Adrenal gland (tissue), 12 donors: ENCODE measurements around the gene PRRT2. TPM values are rescaled to one million over a fixed set of nuclear protein-coding genes. Genes with fewer than 3 reads are reported as not detected.
A peak's percentile ranks its signal among the peaks of the same experiment; 100 is the strongest.

Experiments
- DNase-seq, 7 donors: peaks; one replicate each; pipeline ENCODE4 v3.0.0-alpha.2; 2019 to 2020
- H3K27ac ChIP-seq, 5 donors: fragments of 200-600 bp; sonication (generic) in 4 of 5; 1 replicate in 3 of 5; 2 replicates in 2 of 5; pipeline versions ENCODE4 v1.5.1 to v1.8.0; 2016 to 2020; ENCODE audit warnings: mild to moderate bottlenecking in 1 of 5
- H3K27me3 ChIP-seq: fragments of 200-600 bp; 2 replicates; pipeline ENCODE4 v1.8.0; 2021
- H3K36me3 ChIP-seq, 2 donors: fragments of 200-600 bp; replicated peaks in 1 of 2; 1 replicate in 1 of 2; 2 replicates in 1 of 2; pipeline versions ENCODE4 v1.5.1 to v1.8.0; 2018 to 2022
- H3K4me1 ChIP-seq, 2 donors: fragments of 200-600 bp; replicated peaks in 1 of 2; 1 replicate in 1 of 2; 2 replicates in 1 of 2; pipeline versions ENCODE4 v1.5.1 to v1.8.0; 2018 to 2021
- H3K4me3 ChIP-seq, 4 donors: fragments of 200-600 bp; sonication (generic) in 3 of 4; one replicate each; pipeline ENCODE4 v1.5.1; 2016 to 2018
- H3K9me3 ChIP-seq, 3 donors: fragments of 200-600 bp; sonication (generic) in 1 of 3; replicated peaks in 1 of 3; 1 replicate in 2 of 3; 2 replicates in 1 of 3; pipeline versions ENCODE4 v1.5.1 to v1.8.0; 2016 to 2021
- POLR2A ChIP-seq, 2 donors: fragments of 450-650 bp; IDR thresholded peaks; one replicate each; pipeline ENCODE4 v1.6.1; 2017; ENCODE audit warnings: antibody characterized with exemption in 2 of 2, mild to moderate bottlenecking in 2 of 2, moderate library complexity in 1 of 2
- WGBS, 4 donors: extraction: QIAGEN DNeasy Blood & Tissue Kit in 2 of 4; methylation state at CpG; one replicate each; pipeline versions ENCODE4 v1.1.5 to v1.1.7; 2013 to 2017; 5-methylcytosine and 5-hydroxymethylcytosine counted together
- intact Hi-C, 2 donors: fragments of 100-400 bp; cut with DNase I; formaldehyde crosslinking; loops; one replicate each; pipeline versions ENCODE4 v1.14.1 to v1.15.0; 2022 to 2023
- polyA plus RNA-seq, 3 donors: library from polyadenylated mRNA; stranded (reverse); fragments of 200-250 nt in 2 of 3; fragments of 350-450 nt in 1 of 3; fragmentation: Illumina TruSeq in 1 of 3; extraction: RNeasy Lipid Tissue Mini Kit (QIAGEN cat#74804) in 1 of 3; gene quantifications; one replicate each; pipeline ENCODE4 v1.2.3, GENCODE V29; 2013 to 2014
- total RNA-seq, 9 donors: library from RNA; depleted of rRNA in 4 of 9; stranded (reverse); fragments of >200 nt in 4 of 9; fragments of 120-200 nt in 1 of 9; fragmentation: NEBNext Ultra II Directional in 1 of 9; extraction: Animal tissue kit (Norgen Biotek cat#: 25700) in 1 of 9; gene quantifications; one replicate each; pipeline versions ENCODE4 v1.1.0 to v1.2.4, GENCODE V29; 2013 to 2023
- TF ChIP-seq, protein P1 (sequence below), 6 experiments: fragments of 450-650 bp in 4 of 6; fragments of 200-600 bp in 2 of 6; sonication (generic) in 1 of 6; IDR thresholded peaks; 1 replicate in 5 of 6; 2 replicates in 1 of 6; pipeline versions ENCODE4 v1.5.1 to v1.8.0; 2016 to 2021; ENCODE audit warnings: antibody characterized with exemption in 6 of 6, mild to moderate bottlenecking in 2 of 6, moderate library complexity in 1 of 6
- donor health status: healthy with polysubstance abuse.
- donor health status: Bipolar disorder and iron deficiency.
- donor health status: DM: yes; HTN: yes; CAD: no.
- donor health status: DM: no; HTN: no; CAD: no.
- donor health status: DM: no; HTN: no; CAD: no.
- donor health status: DM: yes; HTN: yes; CAD: no.

PRRT2 gene
- total and polyA plus RNA-seq, 12 donors = 0.97 to 32.0 (median 2.4) TPM; not detected in 1

DNA sequence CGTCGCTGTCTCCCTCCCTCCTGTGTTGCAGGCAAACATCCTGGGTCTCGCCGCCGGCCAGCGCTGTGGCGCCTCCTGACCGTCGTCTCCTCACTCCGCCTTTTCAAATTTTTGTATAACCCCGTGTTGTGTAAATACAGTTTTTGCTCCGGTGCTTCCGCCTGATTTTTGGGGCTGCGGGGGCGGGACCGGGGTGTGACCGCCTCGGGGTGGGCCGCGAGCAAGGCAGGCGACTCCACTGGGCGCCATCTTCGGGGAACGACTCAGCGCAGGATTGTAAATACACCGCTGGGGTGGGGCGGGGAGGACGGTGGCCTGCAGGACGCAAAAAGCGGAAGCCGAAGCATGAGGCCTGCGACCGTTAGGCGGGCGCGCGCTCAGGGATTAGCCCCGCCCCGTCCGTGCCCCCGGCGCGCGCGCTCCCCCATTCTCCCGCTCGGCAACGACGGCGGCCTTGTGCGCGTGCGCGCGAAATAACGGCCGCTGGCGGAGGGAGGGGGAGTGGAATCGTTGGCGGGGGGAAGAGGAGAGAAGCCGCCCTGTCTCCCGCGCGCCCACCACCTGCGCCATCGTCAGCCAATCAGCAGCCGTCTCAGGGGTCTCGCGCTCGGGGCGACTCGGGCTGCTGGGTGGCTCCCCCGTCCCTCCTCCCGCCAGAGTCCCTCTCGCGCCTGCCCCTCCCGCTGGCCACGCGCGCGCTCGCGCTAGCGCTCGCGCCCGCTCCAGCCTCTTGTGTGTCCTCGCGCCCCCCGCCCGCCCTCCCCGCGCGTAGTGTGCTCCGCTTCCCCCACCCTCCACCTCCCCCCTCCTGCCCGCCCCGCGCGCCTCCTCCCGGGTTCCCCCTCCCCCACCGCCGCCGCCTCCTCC, 6.5 kb upstream of the PRRT2 start:
- TF ChIP-seq, protein P1, sequence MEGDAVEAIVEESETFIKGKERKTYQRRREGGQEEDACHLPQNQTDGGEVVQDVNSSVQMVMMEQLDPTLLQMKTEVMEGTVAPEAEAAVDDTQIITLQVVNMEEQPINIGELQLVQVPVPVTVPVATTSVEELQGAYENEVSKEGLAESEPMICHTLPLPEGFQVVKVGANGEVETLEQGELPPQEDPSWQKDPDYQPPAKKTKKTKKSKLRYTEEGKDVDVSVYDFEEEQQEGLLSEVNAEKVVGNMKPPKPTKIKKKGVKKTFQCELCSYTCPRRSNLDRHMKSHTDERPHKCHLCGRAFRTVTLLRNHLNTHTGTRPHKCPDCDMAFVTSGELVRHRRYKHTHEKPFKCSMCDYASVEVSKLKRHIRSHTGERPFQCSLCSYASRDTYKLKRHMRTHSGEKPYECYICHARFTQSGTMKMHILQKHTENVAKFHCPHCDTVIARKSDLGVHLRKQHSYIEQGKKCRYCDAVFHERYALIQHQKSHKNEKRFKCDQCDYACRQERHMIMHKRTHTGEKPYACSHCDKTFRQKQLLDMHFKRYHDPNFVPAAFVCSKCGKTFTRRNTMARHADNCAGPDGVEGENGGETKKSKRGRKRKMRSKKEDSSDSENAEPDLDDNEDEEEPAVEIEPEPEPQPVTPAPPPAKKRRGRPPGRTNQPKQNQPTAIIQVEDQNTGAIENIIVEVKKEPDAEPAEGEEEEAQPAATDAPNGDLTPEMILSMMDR (IDR thresholded peaks at IDR 0.05) = peak in 1 of 6 experiments; percentile 30
- TF ChIP-seq POLR2A (IDR thresholded peaks at IDR 0.05) = peak; percentile 28 to 91
- intact Hi-C loops = no loop called here
- 0 to 1% (median 1%) methylated on average over 28 to 99 of the region's 103 CpGs for WGBS, 4 donors
- Histone ChIP-seq H3K9me3 (no peaks in the 10 kb centered on the region), H3K27me3 (no peaks in the 10 kb centered on the region), H3K4me1 (peaks cover 23 to 38% of the 10 kb centered on the region in 2 donors), H3K27ac (peak overlapping the region; percentile 72 to 98 (median 94)), H3K36me3 (peaks cover 0 to 18% of the 10 kb centered on the region in 2 donors), H3K4me3 (peak overlapping the region; percentile 38 to 97 (median 56))
- peak; percentile 97 to 99 (median 98) for DNase-seq

DNA sequence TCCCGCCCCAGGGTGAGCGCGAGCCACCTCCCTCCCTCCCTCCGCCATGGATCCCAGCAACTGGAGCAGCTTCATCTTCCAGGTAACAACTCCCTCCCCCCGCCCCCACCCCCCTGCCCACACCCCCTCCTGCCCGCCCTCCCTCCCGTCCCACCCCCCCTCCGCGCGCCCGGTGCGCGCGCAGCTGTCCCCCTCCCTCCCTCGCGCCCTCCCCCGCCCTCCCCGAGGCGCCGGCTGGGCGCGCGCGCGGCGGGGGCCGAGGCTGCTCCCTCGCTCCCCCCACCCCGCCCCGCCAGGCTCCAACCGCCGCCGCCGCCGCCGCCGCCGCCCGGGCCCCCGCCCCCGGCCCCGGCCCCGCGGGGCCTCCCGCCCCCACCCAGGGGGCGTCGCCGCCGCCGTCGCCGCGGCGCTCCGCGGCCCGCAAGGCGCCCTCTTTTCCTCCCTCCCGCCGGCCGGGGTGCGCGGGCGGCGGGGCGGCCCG, 5.9 kb upstream of the PRRT2 start, which contains the start of gene MAZ:
Gene MAZ, plus strand, starts transcription at position 431 of the 481 bp plus-strand sequence. CDS start 173 bp downstream, outside the sequence.
- TF ChIP-seq POLR2A (IDR thresholded peaks at IDR 0.05) = no peak
- TF ChIP-seq, protein P1 (IDR thresholded peaks at IDR 0.05) = no peak
- intact Hi-C loops = no loop called here
- Histone ChIP-seq H3K9me3 (no peaks in the 10 kb centered on the region), H3K4me1 (peaks cover 23 to 44% of the 10 kb centered on the region in 2 donors), H3K27me3 (no peaks in the 10 kb centered on the region), H3K4me3 (peak within 1 kb of the TSS in 3 of 4 donors; percentile 43 to 97 (median 69)), H3K36me3 (peaks cover 0 to 18% of the 10 kb centered on the region in 2 donors), H3K27ac (peak within 1 kb of the TSS; percentile 72 to 98 (median 94))
- WGBS, 4 donors = 0 to 3% methylated on average over 17 to 40 of the region's 67 CpGs; no CpG with 5 or more reads in 2 of the 4 donors
- peak in 5 of 7 donors; percentile 95 to 97 (median 95) for DNase-seq

DNA sequence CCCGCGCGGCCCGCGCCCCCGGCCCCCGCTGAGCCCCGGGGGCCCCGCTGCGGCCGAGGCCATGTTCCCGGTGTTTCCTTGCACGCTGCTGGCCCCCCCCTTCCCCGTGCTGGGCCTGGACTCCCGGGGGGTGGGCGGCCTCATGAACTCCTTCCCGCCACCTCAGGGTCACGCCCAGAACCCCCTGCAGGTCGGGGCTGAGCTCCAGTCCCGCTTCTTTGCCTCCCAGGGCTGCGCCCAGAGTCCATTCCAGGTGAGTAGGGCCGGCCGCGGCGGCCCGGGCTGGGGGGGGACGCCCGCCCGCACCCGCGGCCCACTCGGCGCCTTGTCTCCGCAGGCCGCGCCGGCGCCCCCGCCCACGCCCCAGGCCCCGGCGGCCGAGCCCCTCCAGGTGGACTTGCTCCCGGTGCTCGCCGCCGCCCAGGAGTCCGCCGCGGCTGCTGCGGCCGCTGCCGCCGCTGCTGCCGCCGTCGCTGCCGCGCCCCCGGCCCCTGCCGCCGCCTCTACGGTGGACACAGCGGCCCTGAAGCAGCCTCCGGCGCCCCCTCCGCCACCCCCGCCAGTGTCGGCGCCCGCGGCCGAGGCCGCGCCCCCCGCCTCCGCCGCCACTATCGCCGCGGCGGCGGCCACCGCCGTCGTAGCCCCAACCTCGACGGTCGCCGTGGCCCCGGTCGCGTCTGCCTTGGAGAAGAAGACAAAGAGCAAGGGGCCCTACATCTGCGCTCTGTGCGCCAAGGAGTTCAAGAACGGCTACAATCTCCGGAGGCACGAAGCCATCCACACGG, 5.2 kb upstream of the PRRT2 start:
- peaks cover 29 to 46% of the 10 kb centered on the region in 2 donors for H3K4me1 ChIP-seq
- no peaks in the 10 kb centered on the region for H3K27me3 ChIP-seq
- peak; percentile 61 to 80 (median 70) for DNase-seq
- H3K4me3 ChIP-seq = peak overlapping the region in 2 of 4 donors; percentile 25 to 66
- intact Hi-C loops = no loop called here
- TF ChIP-seq, protein P1 (IDR thresholded peaks at IDR 0.05) = peak in 1 of 6 experiments; percentile 4
- TF ChIP-seq POLR2A (IDR thresholded peaks at IDR 0.05) = no peak
- H3K36me3 ChIP-seq = peaks cover 0 to 18% of the 10 kb centered on the region in 2 donors
- H3K27ac ChIP-seq = peak overlapping the region; percentile 54 to 97 (median 93)
- 0 to 1% (median 1%) methylated on average over 3 to 98 of the region's 99 CpGs for WGBS, 4 donors
- no peaks in the 10 kb centered on the region for H3K9me3 ChIP-seq
